Measurements from ENCODE around the gene NAPSA.

The NAPSA gene

GRCh38 chr19:50313812-50314536 lies 51.5 kb downstream of the NAPSA start:
- WGBS (ENCODE audit: extremely low coverage, insufficient coverage, insufficient read length) = no CpG with 5 or more reads among the region's 20 CpGs
- no peak overlapping the region for H2BK120ac ChIP-seq (ENCODE audit: insufficient read depth, low read length, poor library complexity)
- H3K18ac ChIP-seq (ENCODE audit: low read length) = no peak overlapping the region
- no peak overlapping the region for H2AFZ ChIP-seq (ENCODE audit: insufficient read depth, low read length, poor library complexity)
- no peak overlapping the region for H3K9ac ChIP-seq (ENCODE audit: low read length)
- no peak overlapping the region for H2AK5ac ChIP-seq (ENCODE audit: low read length)
- H3K36me3 ChIP-seq (ENCODE audit: control insufficient read depth in 1 of 2, insufficient read depth in 2 of 2, low read length in 2 of 2) = peaks cover 6 to 14% of the 10 kb centered on the region in 2 experiments
- H3K4ac ChIP-seq (ENCODE audit: low read depth, low read length) = no peak overlapping the region
- no peak overlapping the region for H4K8ac ChIP-seq (ENCODE audit: low read depth, low read length)
- no peak overlapping the region for H3K14ac ChIP-seq (ENCODE audit: low read length)
- no peaks in the 10 kb centered on the region for H3K9me3 ChIP-seq (ENCODE audit: insufficient read depth, low read depth, low read length)
- no peak overlapping the region for H3K27ac ChIP-seq (ENCODE audit: low read depth, low read length)
- no peak overlapping the region for H2BK12ac ChIP-seq (ENCODE audit: low read length)
- peak overlapping the region; percentile 78 for H3K4me2 ChIP-seq (ENCODE audit: low read length)
- H2BK5ac ChIP-seq (ENCODE audit: low read depth, low read length, poor library complexity) = no peak overlapping the region
- H3K23ac ChIP-seq (ENCODE audit: low read length) = no peak overlapping the region
- H3K4me1 ChIP-seq (ENCODE audit: control insufficient read depth in 1 of 2, insufficient read depth in 2 of 2, low read length in 2 of 2) = peaks cover 12 to 28% of the 10 kb centered on the region in 2 experiments
- H3K79me2 ChIP-seq (ENCODE audit: control insufficient read depth, insufficient read depth, low read length, poor library complexity) = no peaks in the 10 kb centered on the region
- peaks cover 15% of the 10 kb centered on the region for H3K79me1 ChIP-seq (ENCODE audit: low read length)
- no peak overlapping the region for H4K12ac ChIP-seq (ENCODE audit: low read depth, low read length)
- no peak overlapping the region for H3K4me3 ChIP-seq (ENCODE audit: low read depth, low read length)
- no peak overlapping the region for H4K91ac ChIP-seq (ENCODE audit: low read depth, low read length)
- H3K27me3 ChIP-seq (ENCODE audit: insufficient read depth, low read length) = no peaks in the 10 kb centered on the region
- DNase-seq = peak in 1 of 2 donors; percentile 21

- no peak overlapping the region for H3K4ac ChIP-seq (ENCODE audit: low read depth, low read length)
- no CpG with 5 or more reads among the region's 27 CpGs for WGBS (ENCODE audit: extremely low coverage, insufficient coverage, insufficient read length)
- H4K12ac ChIP-seq (ENCODE audit: low read depth, low read length) = peak overlapping the region; percentile 62
- no peak overlapping the region for H3K18ac ChIP-seq (ENCODE audit: low read length)
- H4K8ac ChIP-seq (ENCODE audit: low read depth, low read length) = peak overlapping the region; percentile 32
- H3K4me1 ChIP-seq (ENCODE audit: control insufficient read depth in 1 of 2, insufficient read depth in 2 of 2, low read length in 2 of 2) = peaks cover 12 to 28% of the 10 kb centered on the region in 2 experiments
- peaks cover 15% of the 10 kb centered on the region for H3K79me1 ChIP-seq (ENCODE audit: low read length)
- peak overlapping the region; percentile 46 for H3K14ac ChIP-seq (ENCODE audit: low read length)
- no peaks in the 10 kb centered on the region for H3K27me3 ChIP-seq (ENCODE audit: insufficient read depth, low read length)
- H3K36me3 ChIP-seq (ENCODE audit: control insufficient read depth in 1 of 2, insufficient read depth in 2 of 2, low read length in 2 of 2) = peaks cover 8 to 9% of the 10 kb centered on the region in 2 experiments
- no peak overlapping the region for H3K9ac ChIP-seq (ENCODE audit: low read length)
- no peak overlapping the region for H2BK120ac ChIP-seq (ENCODE audit: insufficient read depth, low read length, poor library complexity)
- H2AK5ac ChIP-seq (ENCODE audit: low read length) = no peak overlapping the region
- H3K79me2 ChIP-seq (ENCODE audit: control insufficient read depth, insufficient read depth, low read length, poor library complexity) = no peaks in the 10 kb centered on the region
- H3K4me2 ChIP-seq (ENCODE audit: low read length) = peak overlapping the region; percentile 78
- peak overlapping the region; percentile 75 for H4K91ac ChIP-seq (ENCODE audit: low read depth, low read length)
- H2BK12ac ChIP-seq (ENCODE audit: low read length) = peak overlapping the region; percentile 48
- no peaks in the 10 kb centered on the region for H3K9me3 ChIP-seq (ENCODE audit: insufficient read depth, low read depth, low read length)
- no peak overlapping the region for H3K27ac ChIP-seq (ENCODE audit: low read depth, low read length)
- DNase-seq = no peak
- H3K23ac ChIP-seq (ENCODE audit: low read length) = no peak overlapping the region
- no peak overlapping the region for H2BK5ac ChIP-seq (ENCODE audit: low read depth, low read length, poor library complexity)
- peak overlapping the region; percentile 35 for H2AFZ ChIP-seq (ENCODE audit: insufficient read depth, low read length, poor library complexity)
- no peak overlapping the region for H3K4me3 ChIP-seq (ENCODE audit: low read depth, low read length)
These were observed 52.2 kb downstream of the NAPSA start for GRCh38 chr19:50312967-50313811.

- peak overlapping the region; percentile 78 for H4K12ac ChIP-seq (ENCODE audit: low read depth, low read length)
- H3K36me3 ChIP-seq (ENCODE audit: control insufficient read depth in 1 of 2, insufficient read depth in 2 of 2, low read length in 2 of 2) = peaks cover 2 to 4% of the 10 kb centered on the region in 2 experiments
- no peak overlapping the region for H3K23ac ChIP-seq (ENCODE audit: low read length)
- no peak overlapping the region for H3K18ac ChIP-seq (ENCODE audit: low read length)
- H2AFZ ChIP-seq (ENCODE audit: insufficient read depth, low read length, poor library complexity) = peak overlapping the region; percentile 30
- peaks cover 12 to 28% of the 10 kb centered on the region in 2 experiments for H3K4me1 ChIP-seq (ENCODE audit: control insufficient read depth in 1 of 2, insufficient read depth in 2 of 2, low read length in 2 of 2)
- peak overlapping the region; percentile 78 for H4K8ac ChIP-seq (ENCODE audit: low read depth, low read length)
- H3K4me3 ChIP-seq (ENCODE audit: low read depth, low read length) = peak overlapping the region; percentile 49
- no peak overlapping the region for H3K27ac ChIP-seq (ENCODE audit: low read depth, low read length)
- H3K79me1 ChIP-seq (ENCODE audit: low read length) = peaks cover 15% of the 10 kb centered on the region
- H3K14ac ChIP-seq (ENCODE audit: low read length) = no peak overlapping the region
- H3K4me2 ChIP-seq (ENCODE audit: low read length) = peak overlapping the region; percentile 78
- H2BK5ac ChIP-seq (ENCODE audit: low read depth, low read length, poor library complexity) = no peak overlapping the region
- no peak overlapping the region for H2BK12ac ChIP-seq (ENCODE audit: low read length)
- peaks cover 3% of the 10 kb centered on the region for H3K9me3 ChIP-seq (ENCODE audit: insufficient read depth, low read depth, low read length)
- no peak overlapping the region for H2BK120ac ChIP-seq (ENCODE audit: insufficient read depth, low read length, poor library complexity)
- H3K9ac ChIP-seq (ENCODE audit: low read length) = peak overlapping the region; percentile 30
- H4K91ac ChIP-seq (ENCODE audit: low read depth, low read length) = peak overlapping the region; percentile 61
- H3K4ac ChIP-seq (ENCODE audit: low read depth, low read length) = no peak overlapping the region
- DNase-seq = no peak
- no peak overlapping the region for H2AK5ac ChIP-seq (ENCODE audit: low read length)
- no peaks in the 10 kb centered on the region for H3K79me2 ChIP-seq (ENCODE audit: control insufficient read depth, insufficient read depth, low read length, poor library complexity)
- no CpG with 5 or more reads among the region's 42 CpGs for WGBS (ENCODE audit: extremely low coverage, insufficient coverage, insufficient read length)
- H3K27me3 ChIP-seq (ENCODE audit: insufficient read depth, low read length) = no peaks in the 10 kb centered on the region
These were observed 53.5 kb downstream of the NAPSA start for GRCh38 chr19:50311723-50312635.

All from trophoblast cell (in vitro differentiated cells and primary cell).